Measurements from ENCODE around the gene WDFY4.

The WDFY4 gene

GRCh38 chr10:48780341-48780740 lies 95.7 kb downstream of the WDFY4 start:
- Histone ChIP-seq H3K4me3 (IDR thresholded peaks at IDR 0.05; ENCODE audit: insufficient read depth, low read depth, low read length) (no peak overlapping the region), H4K20me1 (ENCODE audit: insufficient read depth) (no peaks in the 10 kb centered on the region), H3K79me2 (ENCODE audit: insufficient read depth, low read depth) (no peaks in the 10 kb centered on the region), H3K27me3 (ENCODE audit: insufficient read depth, low read depth) (no peaks in the 10 kb centered on the region), H3K27ac (no peak overlapping the region), H3K4me2 (no peak overlapping the region), H3K4me1 (ENCODE audit: low read depth, poor library complexity, severe bottlenecking) (no peaks in the 10 kb centered on the region), H3K9ac (no peak overlapping the region), H3K36me3 (ENCODE audit: insufficient read depth) (no peaks in the 10 kb centered on the region), H2AFZ (ENCODE audit: low read depth) (no peak overlapping the region)
- TF ChIP-seq, protein P1, sequence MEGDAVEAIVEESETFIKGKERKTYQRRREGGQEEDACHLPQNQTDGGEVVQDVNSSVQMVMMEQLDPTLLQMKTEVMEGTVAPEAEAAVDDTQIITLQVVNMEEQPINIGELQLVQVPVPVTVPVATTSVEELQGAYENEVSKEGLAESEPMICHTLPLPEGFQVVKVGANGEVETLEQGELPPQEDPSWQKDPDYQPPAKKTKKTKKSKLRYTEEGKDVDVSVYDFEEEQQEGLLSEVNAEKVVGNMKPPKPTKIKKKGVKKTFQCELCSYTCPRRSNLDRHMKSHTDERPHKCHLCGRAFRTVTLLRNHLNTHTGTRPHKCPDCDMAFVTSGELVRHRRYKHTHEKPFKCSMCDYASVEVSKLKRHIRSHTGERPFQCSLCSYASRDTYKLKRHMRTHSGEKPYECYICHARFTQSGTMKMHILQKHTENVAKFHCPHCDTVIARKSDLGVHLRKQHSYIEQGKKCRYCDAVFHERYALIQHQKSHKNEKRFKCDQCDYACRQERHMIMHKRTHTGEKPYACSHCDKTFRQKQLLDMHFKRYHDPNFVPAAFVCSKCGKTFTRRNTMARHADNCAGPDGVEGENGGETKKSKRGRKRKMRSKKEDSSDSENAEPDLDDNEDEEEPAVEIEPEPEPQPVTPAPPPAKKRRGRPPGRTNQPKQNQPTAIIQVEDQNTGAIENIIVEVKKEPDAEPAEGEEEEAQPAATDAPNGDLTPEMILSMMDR (conservative IDR thresholded peaks at IDR 0.05; ENCODE audit: low read depth, low read length): no peak

DNA sequence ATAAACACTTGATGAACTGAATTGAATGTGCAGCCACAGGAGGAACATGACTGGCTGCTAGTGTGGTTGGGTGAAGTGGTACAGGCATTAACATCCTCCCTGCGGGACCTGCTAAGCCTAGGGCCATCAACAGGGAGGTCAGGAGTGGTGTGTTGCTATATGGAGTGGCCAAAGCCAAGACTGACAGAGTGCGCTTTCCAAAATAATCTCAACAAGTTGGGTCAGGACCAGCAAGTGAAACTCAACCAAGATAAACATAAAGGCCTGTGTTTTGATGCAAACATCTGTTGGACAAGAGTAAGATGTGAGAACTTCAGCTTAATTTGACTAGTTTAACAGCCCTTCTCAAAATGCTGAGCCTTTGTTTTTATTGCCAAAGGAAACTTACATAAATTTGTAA lies 97.7 kb downstream of the WDFY4 start:
- Histone ChIP-seq H4K20me1 (ENCODE audit: insufficient read depth) (no peaks in the 10 kb centered on the region), H3K4me2 (no peak overlapping the region), H3K79me2 (ENCODE audit: insufficient read depth, low read depth) (no peaks in the 10 kb centered on the region), H3K9ac (no peak overlapping the region), H3K36me3 (ENCODE audit: insufficient read depth) (no peaks in the 10 kb centered on the region), H2AFZ (ENCODE audit: low read depth) (no peak overlapping the region), H3K4me1 (ENCODE audit: low read depth, poor library complexity, severe bottlenecking) (no peaks in the 10 kb centered on the region), H3K27ac (no peak overlapping the region), H3K4me3 (IDR thresholded peaks at IDR 0.05; ENCODE audit: insufficient read depth, low read depth, low read length) (no peak overlapping the region), H3K27me3 (ENCODE audit: insufficient read depth, low read depth) (no peaks in the 10 kb centered on the region)
- TF ChIP-seq, protein P1 (conservative IDR thresholded peaks at IDR 0.05; ENCODE audit: low read depth, low read length): no peak

GRCh38 chr10:48784031-48784430 lies 99.4 kb downstream of the WDFY4 start:
- no peaks in the 10 kb centered on the region for H3K4me1 ChIP-seq (ENCODE audit: low read depth, poor library complexity, severe bottlenecking)
- no peaks in the 10 kb centered on the region for H4K20me1 ChIP-seq (ENCODE audit: insufficient read depth)
- H3K4me3 ChIP-seq (IDR thresholded peaks at IDR 0.05; ENCODE audit: insufficient read depth, low read depth, low read length): no peak overlapping the region
- TF ChIP-seq, protein P1 (conservative IDR thresholded peaks at IDR 0.05; ENCODE audit: low read depth, low read length): no peak
- no peak overlapping the region for H3K9ac ChIP-seq
- no peaks in the 10 kb centered on the region for H3K27me3 ChIP-seq (ENCODE audit: insufficient read depth, low read depth)
- H3K36me3 ChIP-seq (ENCODE audit: insufficient read depth): no peaks in the 10 kb centered on the region
- H2AFZ ChIP-seq (ENCODE audit: low read depth): no peak overlapping the region
- no peak overlapping the region for H3K4me2 ChIP-seq
- H3K79me2 ChIP-seq (ENCODE audit: insufficient read depth, low read depth): no peaks in the 10 kb centered on the region
- H3K27ac ChIP-seq: no peak overlapping the region

- no peaks in the 10 kb centered on the region for H3K27me3 ChIP-seq (ENCODE audit: insufficient read depth, low read depth)
- no peak overlapping the region for H3K9ac ChIP-seq
- no peak overlapping the region for H3K27ac ChIP-seq
These were observed 101.1 kb downstream of the WDFY4 start for GRCh38 chr10:48785796-48786195.

More at GRCh38 chr10:48785796-48786195, 101.1 kb downstream of the WDFY4 start:
- Histone ChIP-seq H3K79me2 (ENCODE audit: insufficient read depth, low read depth) (no peaks in the 10 kb centered on the region), H3K36me3 (ENCODE audit: insufficient read depth) (no peaks in the 10 kb centered on the region), H3K4me3 (IDR thresholded peaks at IDR 0.05; ENCODE audit: insufficient read depth, low read depth, low read length) (no peak overlapping the region), H4K20me1 (ENCODE audit: insufficient read depth) (no peaks in the 10 kb centered on the region), H3K4me1 (ENCODE audit: low read depth, poor library complexity, severe bottlenecking) (no peaks in the 10 kb centered on the region), H3K4me2 (no peak overlapping the region), H2AFZ (ENCODE audit: low read depth) (no peak overlapping the region)
- TF ChIP-seq, protein P1 (conservative IDR thresholded peaks at IDR 0.05; ENCODE audit: low read depth, low read length): no peak

Measured in KMS-11 (cell line).